GM11168 (cell line): ENCODE results near the gene COL6A5.
"Not testable (repeated sequence)": the region's sequence is repeated elsewhere in the genome, so short reads cannot be mapped to it uniquely, and the experiment has no call there.

Experiments
- in situ Hi-C: fragments of 300-500 bp; cut with MboI; formaldehyde crosslinking; loops from one replicate; pipeline ENCODE4 v1.12.0; 2022; ENCODE audit warnings: low sequenced_read_pairs; ENCODE audit not compliant: unreplicated experiment

COL6A5 gene, protein sequence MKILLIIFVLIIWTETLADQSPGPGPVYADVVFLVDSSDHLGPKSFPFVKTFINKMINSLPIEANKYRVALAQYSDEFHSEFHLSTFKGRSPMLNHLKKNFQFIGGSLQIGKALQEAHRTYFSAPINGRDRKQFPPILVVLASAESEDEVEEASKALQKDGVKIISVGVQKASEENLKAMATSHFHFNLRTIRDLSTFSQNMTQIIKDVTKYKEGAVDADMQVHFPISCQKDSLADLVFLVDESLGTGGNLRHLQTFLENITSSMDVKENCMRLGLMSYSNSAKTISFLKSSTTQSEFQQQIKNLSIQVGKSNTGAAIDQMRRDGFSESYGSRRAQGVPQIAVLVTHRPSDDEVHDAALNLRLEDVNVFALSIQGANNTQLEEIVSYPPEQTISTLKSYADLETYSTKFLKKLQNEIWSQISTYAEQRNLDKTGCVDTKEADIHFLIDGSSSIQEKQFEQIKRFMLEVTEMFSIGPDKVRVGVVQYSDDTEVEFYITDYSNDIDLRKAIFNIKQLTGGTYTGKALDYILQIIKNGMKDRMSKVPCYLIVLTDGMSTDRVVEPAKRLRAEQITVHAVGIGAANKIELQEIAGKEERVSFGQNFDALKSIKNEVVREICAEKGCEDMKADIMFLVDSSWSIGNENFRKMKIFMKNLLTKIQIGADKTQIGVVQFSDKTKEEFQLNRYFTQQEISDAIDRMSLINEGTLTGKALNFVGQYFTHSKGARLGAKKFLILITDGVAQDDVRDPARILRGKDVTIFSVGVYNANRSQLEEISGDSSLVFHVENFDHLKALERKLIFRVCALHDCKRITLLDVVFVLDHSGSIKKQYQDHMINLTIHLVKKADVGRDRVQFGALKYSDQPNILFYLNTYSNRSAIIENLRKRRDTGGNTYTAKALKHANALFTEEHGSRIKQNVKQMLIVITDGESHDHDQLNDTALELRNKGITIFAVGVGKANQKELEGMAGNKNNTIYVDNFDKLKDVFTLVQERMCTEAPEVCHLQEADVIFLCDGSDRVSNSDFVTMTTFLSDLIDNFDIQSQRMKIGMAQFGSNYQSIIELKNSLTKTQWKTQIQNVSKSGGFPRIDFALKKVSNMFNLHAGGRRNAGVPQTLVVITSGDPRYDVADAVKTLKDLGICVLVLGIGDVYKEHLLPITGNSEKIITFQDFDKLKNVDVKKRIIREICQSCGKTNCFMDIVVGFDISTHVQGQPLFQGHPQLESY (N-terminal part only)

DNA sequence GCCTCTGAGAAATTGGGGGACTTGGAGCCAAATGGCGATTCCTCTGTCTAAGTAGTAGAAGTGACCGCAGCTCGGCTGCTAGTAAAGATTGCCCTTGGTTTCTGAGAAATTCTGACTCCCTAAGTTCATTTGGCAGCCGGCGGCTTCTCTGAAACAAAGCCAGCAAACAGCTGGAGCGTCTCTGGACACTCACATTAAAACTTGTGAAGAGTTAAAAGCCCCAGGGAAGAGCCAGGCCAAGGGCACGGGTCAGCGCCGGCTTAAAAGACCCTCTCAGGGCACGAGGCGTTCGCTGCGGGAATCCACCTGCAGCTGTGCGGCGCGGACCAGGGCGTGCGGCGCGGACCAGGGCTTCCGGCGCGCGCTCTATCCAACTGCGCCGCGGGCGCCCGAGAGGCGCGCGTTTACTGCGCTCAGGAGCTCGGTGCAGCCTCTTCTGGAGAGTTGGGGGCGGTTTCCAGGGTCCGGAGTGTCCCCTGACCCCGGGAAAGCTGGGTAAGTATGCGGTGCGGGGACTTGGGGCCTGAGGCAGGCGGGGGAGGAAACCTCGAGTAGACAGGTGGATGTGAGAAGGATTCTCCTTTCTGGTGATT is at the start of gene COL6A5:
Gene COL6A5, plus strand, starts transcription at position 186 of the 593 bp plus-strand sequence. CDS start 27,967 bp downstream, outside the sequence.
- in situ Hi-C loops, result no loop called here

DNA sequence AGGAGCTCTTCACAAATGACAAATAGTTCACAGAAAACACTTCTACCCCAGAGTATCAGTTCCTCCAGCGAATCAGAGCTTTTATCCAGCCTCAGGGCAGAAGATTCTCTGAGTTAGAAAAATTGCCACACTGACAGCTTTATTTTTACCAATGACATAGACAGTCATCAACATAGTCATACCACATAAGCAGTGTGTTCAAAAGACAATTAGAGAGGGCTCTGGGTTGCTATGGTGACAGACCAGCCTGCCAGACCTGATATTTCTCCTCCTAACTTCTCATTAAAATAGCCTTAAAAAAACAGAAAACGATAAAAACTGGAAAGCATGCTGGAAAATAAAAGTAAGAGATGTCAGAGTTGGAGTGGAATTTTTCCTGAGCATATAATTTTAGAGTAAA is 45.9 kb upstream of the COL6A5 start:
- in situ Hi-C loops, result no loop called here

DNA sequence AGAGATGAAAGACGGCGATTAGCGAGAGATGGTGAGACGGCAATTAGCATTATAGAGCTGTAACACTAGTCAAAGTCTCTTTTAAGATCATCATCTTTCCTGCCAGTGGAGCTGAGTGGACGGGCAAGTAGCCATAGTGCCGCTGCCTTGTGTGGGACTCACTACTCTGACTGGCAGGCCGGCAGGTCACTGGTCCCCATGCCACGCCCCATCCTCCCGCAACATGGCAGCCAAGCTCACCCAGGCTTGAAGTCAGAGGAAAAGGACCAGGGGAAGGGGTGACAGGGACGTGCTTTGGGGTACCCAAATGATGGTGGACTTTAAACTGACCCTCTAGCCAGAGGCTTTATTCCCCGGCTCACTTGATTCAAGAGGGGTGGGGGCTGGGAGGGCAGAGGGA is 44.6 kb upstream of the COL6A5 start:
- in situ Hi-C loops, result no loop called here

DNA sequence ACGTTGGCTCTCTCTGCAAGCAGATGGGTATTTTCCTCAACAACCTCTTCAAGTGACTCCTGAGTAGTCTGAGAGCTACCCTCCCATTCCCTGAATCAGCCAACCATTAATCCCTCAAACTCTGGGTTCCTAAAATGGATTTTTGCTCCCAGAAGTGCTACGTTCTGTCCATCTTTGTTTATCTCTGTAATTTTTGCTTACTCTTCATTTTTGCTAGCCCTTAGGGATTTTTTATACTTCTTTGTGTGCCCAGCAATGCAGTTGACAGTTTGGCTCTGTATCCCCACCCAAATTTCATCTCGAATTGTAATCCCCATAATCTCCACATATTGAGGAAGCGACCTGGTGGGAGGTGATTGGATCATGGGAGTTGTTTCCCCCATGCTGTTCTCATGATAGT is 35.4 kb upstream of the COL6A5 start:
- in situ Hi-C loops, result no loop called here

DNA sequence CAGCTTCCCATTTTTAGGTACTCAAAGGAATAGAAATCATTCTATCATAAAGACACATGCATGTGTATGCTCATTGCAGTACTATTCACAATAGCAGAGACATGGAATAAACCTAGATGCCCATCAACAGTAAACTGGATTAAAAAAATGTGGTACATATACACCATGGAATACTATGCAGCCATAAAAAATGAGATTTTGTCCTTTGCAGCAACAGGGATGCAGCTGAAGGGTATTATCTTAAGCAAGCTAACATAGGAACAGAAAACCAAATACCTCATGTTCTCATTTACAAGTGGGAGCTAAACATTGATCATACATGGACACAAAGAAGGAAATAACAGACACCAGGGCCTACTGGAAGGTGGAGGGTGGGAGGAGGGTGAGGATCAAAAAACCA is 33.1 kb upstream of the COL6A5 start:
- in situ Hi-C loops, result no loop called here

DNA sequence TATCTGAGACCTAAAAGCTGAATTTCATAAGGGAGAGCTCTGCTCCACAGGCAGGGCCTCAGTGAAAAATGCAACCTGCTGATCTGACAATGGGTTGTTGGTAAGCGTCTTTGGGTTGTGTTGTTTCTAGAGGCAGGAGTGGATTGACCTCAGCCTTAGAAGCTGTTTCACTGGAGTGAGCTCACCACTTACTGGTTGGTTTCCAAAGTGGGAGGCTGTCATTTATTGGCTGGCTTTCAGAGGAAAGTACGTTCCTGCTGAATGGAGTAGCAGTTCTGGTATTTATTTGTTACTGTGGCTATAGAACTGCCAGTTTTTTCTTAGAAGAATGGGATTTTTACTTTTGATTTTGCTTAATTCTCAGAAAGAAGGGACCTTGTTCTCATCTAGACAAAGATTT is 29.3 kb upstream of the COL6A5 start:
- in situ Hi-C loops, result no loop called here

DNA sequence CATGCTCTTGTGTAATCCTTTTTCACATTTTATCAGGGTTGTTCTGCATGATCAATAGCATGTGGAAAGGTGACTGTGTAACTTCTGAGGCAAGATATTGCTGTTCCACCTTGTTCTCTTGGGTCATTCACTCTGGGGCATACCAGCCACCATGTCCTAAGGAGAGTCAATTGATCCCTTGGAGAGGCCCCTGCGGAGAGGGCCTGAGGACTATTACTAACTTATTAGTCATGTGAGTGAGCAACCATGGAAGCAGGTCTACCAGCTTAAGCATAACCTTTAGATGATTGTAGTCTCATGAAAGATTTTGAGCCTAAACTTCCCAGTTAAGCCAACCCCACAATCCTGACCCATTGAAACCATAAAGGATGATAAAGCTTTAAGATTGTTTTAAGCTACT is 22.0 kb upstream of the COL6A5 start:
- in situ Hi-C loops, result no loop called here

DNA sequence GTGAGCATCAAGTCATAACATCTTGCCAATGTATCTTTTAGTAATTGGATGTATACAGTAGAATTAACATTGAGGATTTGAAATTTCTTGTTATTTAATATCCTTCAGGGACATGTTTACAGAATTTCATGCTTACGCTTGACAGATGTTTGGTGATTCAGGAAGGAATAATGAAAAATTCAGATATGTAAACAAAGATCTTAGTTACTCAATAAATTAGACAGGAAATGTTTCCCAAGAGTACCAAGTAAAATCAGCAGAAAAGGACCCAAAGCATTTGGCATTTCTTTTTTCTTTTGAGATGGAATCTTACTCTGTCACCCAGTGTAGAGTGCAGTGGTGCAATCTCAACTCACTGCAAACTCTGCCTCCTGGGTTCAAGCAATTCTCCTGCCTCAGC is 4.7 kb upstream of the COL6A5 start:
- in situ Hi-C loops, result no loop called here

DNA sequence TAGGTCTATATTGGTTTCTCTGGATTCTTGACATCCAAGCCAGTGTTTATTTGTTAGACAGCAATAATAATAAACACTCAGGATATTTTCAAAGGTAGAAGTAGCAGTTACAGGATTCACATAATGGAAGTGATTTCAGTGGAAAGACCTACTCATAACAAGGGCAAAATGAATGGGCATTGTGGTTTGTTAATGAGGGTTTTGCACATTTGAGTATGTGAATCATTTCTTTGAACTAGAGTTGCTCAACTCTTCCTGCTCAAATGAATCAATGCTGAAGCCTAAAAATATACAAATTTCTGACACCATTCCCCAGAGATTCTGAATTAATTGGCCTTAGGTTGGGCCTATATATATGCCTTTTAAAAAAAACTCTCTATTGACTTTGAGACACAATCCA is 4.1 kb upstream of the COL6A5 start:
- in situ Hi-C loops, result no loop called here

DNA sequence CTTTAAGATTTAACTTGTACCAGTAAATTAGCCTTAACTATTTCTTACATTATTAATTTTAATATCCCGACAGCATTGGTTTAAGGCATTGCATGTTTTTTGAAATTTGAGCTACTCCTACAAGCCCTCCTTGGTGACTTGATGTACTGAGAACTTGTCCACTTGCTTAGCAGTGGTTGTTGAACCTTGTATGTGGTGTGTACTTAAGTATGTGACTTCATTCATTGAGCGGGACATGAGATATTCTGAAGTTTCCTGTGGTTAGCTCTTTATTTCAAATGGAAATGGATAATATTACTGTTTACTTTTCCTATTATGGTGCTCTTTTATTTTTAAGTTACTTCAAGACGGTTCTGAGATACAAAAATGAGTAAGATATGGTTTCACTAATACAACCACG is 3.6 kb upstream of the COL6A5 start:
- in situ Hi-C loops, result no loop called here

DNA sequence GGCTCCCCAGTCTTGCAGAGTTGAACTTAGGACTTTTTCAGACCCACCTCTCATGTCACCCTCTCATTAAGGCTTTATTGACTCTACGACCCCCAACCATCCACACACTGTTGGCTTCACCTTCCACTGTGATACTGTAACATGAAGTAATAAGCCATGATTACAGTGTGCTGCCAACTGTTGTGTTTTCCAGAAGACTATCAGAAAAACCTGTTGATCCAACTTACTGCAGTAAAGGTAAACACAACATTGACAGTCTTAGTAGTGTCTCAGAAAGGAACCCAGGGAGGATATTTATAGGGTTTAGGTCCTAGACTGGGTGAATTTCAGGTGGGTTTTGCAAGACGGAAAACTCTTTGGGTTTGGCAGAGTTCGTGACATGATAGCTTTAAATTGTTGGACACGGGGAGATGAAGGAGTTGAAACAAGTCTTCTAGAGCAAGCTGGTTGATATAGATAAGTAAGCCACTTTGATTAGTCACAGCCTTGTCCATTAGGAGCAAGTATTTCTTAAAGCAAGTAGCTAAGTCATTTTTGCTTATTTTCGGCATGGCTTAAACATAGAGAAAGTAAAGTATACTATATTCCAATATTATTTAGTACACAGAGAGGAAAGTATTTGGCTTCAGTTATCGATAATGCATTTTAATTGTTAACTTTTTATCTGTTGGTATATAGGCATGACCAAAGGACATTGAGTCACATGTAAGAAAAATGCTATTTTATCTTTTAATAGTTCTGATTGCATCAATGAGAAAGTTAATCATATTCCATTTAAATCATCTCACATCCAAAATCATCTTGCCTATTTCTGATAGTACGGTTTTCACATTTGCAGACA is 2.4 kb upstream of the COL6A5 start:
- in situ Hi-C loops, result no loop called here

DNA sequence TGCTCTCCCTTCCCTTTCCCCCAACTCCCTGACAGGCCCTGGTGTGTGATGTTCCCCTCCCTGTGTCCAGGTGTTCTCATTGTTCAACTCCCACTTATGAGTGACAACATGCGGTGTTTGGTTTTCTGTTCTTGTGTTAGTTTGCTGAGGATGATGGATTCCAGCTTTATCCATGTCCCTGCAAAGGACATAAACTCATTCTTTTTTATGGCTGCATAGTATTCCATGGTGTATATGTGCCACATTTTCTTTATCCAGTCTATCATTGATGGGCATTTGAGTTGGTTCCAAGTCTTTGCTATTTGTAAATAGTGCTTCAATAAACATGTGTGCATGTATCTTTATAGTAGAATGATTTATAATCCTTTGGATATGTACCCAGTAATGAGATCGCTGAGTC is 2.8 kb downstream of the COL6A5 start:
- in situ Hi-C loops, result not testable (repeated sequence)

DNA sequence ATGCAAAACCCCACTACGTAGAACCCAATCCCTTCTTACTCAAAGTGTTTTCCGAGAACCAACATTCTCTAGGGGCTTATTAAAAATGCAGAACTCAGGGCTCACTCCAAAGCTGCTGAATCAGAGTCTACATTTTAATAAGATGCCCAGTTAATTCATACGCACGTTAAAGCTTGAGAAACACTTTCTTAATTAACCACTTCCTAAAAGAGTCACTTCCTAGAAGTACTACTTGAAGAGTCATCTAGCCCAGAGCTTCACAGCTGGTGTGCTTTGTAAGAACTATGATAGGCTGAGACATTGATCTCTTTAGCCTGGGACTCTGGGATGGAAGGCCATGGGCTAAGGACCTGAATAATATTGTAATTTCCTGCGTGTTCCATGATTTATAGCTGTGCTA is 9.0 kb downstream of the COL6A5 start:
- in situ Hi-C loops, result no loop called here

DNA sequence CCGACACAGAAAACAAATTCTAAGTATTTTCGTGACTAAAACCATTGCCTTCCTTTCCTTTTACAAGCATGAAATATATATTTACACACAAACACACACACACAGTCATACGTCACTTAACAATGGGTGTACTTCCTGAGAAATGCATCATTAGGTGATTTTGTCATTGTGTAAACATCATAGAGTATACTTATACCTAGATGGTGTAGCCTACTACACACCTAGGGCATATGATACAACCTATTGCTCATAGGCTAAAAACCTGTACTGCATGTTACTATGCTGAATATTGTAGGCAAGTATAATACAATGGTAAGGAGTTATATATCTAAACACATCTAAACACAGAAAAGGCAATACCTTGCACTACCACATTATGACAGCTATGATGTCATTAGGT is 28.6 kb downstream of the COL6A5 start:
- in situ Hi-C loops, result no loop called here

DNA sequence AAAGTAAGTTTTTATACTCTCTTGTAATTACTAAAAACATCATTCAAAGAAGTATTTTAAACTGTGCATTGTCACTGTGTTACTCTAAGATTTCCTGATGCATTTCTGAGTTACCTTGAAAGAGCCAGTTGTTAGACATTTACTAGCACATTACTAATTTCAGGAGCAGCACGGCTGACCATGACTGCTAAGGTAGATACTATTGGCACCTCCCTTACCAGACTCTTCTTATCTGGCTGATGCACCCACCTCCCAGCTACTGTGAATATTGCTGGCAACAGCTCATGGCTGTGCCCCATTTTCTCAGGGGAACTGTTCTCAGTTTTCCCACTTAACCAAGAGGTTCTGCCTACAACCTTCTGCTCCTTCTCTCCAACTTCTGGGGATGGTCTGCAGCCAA is 29.4 kb downstream of the COL6A5 start:
- in situ Hi-C loops, result no loop called here

DNA sequence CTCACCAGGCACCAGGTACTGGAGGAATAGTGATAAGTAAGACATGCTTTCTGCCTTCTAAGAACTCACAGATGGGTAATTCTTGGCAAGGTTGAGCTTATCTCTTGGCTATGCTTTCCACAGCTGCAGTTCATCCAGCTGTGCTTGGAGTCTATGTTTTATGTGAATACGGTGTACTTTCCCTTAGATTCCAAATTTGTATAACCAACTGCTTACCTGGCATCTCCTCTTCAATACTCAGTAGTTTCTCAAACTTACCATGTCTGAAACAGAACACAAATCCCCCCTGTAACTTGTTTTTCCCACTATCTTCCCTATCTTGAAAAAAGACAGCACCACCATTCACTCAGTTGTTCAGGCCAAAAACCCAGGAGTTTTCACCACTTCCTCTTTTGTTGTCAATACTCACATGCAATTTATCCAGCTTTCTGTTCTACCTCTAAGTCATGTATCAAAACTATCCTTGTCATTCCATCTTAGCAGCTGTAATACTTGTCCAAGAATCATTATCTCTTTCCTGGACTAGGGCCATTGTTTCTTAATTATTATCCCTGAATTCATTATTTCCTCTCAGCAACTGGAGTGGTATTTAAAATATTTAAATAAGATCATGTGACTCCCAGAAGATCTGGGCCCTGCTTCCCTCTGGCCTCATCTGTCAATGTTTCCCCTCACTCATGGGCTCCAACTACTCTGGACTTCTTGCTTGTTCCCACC is 32.6 kb downstream of the COL6A5 start:
- in situ Hi-C loops, result no loop called here

DNA sequence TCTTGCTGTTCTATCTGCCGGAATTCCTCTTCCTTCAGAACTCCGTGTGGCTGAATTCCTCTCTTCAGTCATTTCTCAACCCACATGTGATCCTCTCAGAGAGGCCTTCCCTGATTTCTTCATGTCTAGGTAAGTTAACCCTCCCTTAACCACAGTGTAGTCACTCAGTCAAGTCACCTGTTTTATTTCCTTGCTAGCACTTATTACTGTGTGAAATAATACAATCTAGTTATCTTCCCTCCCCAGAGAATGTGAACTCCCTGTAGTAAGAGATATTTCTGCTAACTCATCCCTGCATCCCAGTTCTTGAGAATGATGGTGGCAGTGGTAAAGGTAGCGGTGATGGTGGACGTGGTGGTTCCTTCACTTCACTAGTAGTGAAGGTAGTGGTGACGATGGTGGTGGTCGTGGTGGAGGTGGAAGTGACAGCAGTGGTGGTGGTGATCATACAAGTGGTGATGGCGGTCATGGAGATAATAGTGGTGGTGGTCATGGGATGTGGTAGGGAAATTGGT is 33.3 kb downstream of the COL6A5 start:
- in situ Hi-C loops, result no loop called here

DNA sequence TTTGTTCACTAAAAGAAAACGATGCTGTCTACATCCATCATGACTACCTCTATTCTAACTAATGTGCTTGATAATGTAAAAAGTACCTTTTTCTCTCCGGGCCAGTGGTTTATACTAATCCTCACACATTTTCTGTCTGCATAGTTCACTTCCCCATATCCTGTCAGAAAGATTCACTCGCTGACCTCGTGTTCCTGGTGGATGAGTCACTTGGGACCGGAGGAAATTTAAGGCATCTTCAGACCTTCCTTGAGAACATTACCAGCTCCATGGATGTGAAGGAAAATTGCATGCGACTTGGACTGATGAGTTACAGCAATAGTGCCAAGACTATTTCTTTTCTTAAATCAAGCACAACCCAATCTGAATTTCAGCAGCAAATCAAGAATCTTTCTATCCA is 33.8 kb downstream of the COL6A5 start:
- in situ Hi-C loops, result no loop called here

DNA sequence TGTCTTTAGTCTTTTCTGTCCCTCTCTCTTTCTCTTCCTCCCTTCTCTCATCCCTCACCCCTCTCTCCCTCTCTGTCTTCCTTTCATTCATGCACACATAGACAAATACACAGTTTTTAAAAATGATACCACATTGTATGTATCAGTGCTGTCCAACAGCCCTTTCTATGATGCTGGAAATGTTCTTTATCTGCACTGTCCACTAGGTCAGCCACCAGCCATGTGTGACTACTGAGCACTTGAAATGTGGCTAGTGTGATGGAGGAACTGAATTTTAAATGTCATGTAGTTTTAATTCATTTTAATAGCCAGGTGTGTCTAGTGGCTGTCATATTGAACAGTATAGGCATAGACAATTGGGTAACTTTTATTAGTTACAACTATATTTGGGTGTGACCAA is 34.9 kb downstream of the COL6A5 start:
- in situ Hi-C loops, result no loop called here
